ENCODE data around the gene MAPK10. TPM values are rescaled to one million over a fixed set of nuclear protein-coding genes. Genes with fewer than 3 reads are reported as not detected.
A peak's percentile ranks its signal among the peaks of the same experiment; 100 is the strongest.

The MAPK10 gene
- not detected for total RNA-seq

DNA sequence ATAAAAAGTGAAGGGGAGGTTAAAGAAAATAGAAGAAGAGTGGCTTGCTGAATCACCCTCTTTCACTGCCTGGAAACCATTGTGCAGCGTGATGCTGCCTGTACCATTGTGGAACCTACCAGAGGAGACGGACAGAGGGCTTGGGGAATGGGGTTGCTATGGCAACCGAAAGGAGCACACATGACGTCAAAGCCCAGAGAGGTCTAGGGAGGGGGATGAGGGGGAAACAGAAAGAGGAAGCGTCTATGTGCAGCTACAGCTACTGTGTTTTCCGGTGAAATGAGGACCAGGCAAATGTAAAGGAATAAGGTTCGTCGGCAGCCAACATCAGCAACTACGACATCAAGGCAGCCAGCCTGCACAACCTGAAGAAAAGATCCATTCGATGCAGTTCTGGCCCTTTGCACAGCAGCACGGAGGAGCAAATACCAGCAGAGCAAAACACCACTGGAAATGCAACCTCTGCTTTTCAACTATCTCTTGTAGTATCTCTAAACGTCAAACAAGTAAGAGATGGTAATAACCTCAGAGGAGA, at the start of gene MAPK10:
Gene MAPK10 (minus strand): TSS at position 110 of the 535 bp plus-strand sequence.
- H3K4me3 Mint-ChIP-seq = peak within 1 kb of the TSS; percentile 30
- CTCF ChIA-PET = no interaction called here
- peaks cover 16% of the 10 kb centered on the region for H3K4me1 Mint-ChIP-seq (ENCODE audit: low read depth)
- H3K9me3 Mint-ChIP-seq = no peaks in the 10 kb centered on the region
- intact Hi-C loops (cut with micrococcal nuclease) = no loop called here
- DNase-seq = peak; percentile 58
- H3K27me3 Mint-ChIP-seq (ENCODE audit: low read depth) = peaks cover 9% of the 10 kb centered on the region
- no peaks in the 10 kb centered on the region for H3K36me3 Mint-ChIP-seq (ENCODE audit: low read depth)
- no peak within 1 kb of the TSS for H3K27ac Mint-ChIP-seq

DNA sequence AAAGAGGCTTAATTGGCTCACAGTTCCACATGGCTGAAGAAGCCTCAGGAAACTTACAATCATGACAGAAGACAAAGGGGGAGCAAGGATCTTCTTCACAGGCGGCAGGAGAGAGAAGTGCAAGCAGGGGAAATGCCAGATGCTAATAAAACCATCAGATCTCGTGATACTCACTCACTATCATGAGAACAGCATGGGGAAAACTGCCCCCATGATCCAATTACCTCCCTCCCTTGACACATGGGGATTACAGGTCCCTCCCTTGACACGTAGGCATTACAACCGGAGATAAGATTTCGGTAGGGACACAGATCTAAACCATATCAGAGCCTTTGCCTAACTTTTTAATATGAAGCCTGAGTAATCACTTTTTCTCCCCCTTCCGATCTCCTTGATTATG, 43.7 kb upstream of the MAPK10 start:
- CTCF ChIA-PET = no interaction called here
- Mint-ChIP-seq H3K4me1 (ENCODE audit: low read depth) (no peaks in the 10 kb centered on the region), H3K4me3 (no peak overlapping the region), H3K9me3 (peaks cover 5% of the 10 kb centered on the region), H3K27ac (no peak overlapping the region), H3K36me3 (ENCODE audit: low read depth) (no peaks in the 10 kb centered on the region), H3K27me3 (ENCODE audit: low read depth) (no peaks in the 10 kb centered on the region)
- intact Hi-C loops (cut with micrococcal nuclease) = no loop called here
- DNase-seq = no peak

DNA sequence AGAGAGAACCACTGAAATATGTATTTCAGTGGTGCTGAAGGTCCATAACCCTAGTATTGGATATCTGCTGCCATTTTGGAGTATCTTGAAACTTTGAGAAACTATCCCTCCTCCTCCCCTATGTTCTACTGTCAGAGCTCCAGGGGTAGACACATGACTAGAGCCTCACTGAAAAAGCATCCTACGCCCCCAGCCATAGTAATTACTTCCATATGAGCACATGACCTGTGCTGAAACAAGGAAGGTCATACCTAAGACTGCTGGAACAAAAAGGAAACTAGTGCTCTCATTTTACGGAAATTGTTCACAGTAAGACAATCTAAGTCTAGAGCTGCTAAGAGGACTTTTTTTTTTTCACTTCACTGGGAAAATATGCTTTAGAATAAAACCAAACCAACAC, 42.0 kb upstream of the MAPK10 start:
- intact Hi-C loops (cut with micrococcal nuclease) = no loop called here
- DNase-seq = no peak
- CTCF ChIA-PET = no interaction called here
- no peaks in the 10 kb centered on the region for H3K27me3 Mint-ChIP-seq (ENCODE audit: low read depth)
- no peak overlapping the region for H3K27ac Mint-ChIP-seq
- H3K9me3 Mint-ChIP-seq = peaks cover 2% of the 10 kb centered on the region
- H3K36me3 Mint-ChIP-seq (ENCODE audit: low read depth) = no peaks in the 10 kb centered on the region
- H3K4me1 Mint-ChIP-seq (ENCODE audit: low read depth) = no peaks in the 10 kb centered on the region
- H3K4me3 Mint-ChIP-seq = no peak overlapping the region

DNA sequence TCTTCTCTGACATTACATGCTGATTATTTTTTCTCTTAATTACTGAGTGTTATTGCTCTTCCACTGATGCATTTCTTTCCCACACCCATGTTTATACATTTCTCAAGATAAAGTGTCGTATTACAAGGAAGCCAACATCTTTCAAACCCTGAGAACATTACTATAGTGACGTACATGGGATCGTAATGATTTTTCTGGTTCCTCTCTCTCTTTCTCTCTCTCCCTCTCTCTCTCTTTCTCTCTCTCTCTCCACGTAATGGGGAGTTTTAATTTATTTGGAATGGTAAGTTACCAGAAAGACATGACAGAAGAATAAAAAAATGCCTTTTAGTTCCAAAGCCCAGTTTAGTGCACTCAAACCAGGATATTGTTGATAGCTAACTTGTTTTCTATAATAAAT, 40.4 kb upstream of the MAPK10 start:
- CTCF ChIA-PET = no interaction called here
- DNase-seq = no peak
- Mint-ChIP-seq H3K9me3 (peaks cover 2% of the 10 kb centered on the region), H3K27me3 (ENCODE audit: low read depth) (no peaks in the 10 kb centered on the region), H3K4me3 (no peak overlapping the region), H3K4me1 (ENCODE audit: low read depth) (no peaks in the 10 kb centered on the region), H3K36me3 (ENCODE audit: low read depth) (no peaks in the 10 kb centered on the region), H3K27ac (no peak overlapping the region)
- intact Hi-C loops (cut with micrococcal nuclease) = no loop called here

DNA sequence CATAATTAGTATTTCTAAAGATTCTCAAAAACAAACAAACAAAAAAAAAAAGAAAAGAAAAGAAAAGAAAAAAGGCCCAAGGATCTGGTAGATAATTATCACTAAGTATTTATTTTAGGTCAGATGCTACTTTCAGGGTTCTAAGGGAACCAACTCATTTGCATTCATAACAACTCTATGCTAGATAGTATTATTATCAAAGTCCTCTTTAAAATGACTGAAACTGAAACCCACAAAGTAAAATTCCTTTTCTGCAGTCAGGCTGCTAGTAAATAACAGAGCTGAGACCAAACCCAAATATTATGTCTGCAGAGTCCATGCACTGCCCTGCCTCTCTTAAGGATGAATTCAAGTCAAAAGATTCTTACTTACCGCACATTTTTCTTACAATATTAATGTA, 38.3 kb upstream of the MAPK10 start:
- CTCF ChIA-PET = no interaction called here
- Mint-ChIP-seq H3K4me3 (no peak overlapping the region), H3K9me3 (peaks cover 2% of the 10 kb centered on the region), H3K4me1 (ENCODE audit: low read depth) (no peaks in the 10 kb centered on the region), H3K27me3 (ENCODE audit: low read depth) (no peaks in the 10 kb centered on the region), H3K27ac (no peak overlapping the region), H3K36me3 (ENCODE audit: low read depth) (no peaks in the 10 kb centered on the region)
- no peak for DNase-seq
- intact Hi-C loops (cut with micrococcal nuclease) = no loop called here

DNA sequence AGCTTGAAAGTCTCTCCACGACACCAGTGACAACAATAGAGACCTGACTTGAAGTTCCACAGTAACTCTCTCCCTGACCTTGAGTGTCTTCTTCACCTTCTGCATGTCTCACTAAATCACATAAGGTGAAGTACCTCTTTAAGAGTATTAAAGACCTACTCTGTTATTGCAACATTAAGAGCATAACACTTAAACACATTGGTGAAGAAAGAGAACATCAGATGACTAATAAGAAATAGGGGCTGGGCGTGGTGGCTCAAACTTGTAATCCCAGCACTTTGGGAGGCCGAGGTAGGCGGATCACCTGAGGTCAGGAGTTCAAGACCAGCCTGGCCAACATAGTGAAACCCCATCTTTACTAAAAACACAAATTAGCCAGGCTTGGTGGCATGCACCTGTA, 33.9 kb upstream of the MAPK10 start:
- CTCF ChIA-PET = no interaction called here
- Mint-ChIP-seq H3K27ac (no peak overlapping the region), H3K4me3 (no peak overlapping the region), H3K4me1 (ENCODE audit: low read depth) (no peaks in the 10 kb centered on the region), H3K27me3 (ENCODE audit: low read depth) (peaks cover 3% of the 10 kb centered on the region), H3K9me3 (peaks cover 2% of the 10 kb centered on the region), H3K36me3 (ENCODE audit: low read depth) (no peaks in the 10 kb centered on the region)
- intact Hi-C loops (cut with micrococcal nuclease) = no loop called here
- no peak for DNase-seq

DNA sequence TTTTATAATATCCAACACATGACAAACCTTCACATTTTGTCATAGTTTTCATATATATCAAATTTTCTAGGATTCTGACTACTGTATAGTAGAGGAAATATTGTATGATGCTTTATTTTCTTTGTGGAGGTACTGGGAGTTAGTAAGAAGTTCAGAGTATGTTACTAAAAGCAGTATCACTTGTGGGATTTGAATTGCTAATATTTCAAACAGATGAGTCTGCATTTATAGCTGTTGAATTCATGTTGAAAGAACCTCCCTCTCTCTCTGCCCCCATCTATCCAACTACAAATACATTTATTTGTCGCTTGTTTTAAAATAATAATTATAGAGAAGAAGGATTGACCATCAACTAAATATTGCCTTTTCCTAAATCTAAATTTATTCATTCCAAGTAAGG, 29.8 kb upstream of the MAPK10 start:
- no peak for DNase-seq
- Mint-ChIP-seq H3K27me3 (ENCODE audit: low read depth) (peaks cover 6% of the 10 kb centered on the region), H3K4me3 (no peak overlapping the region), H3K27ac (no peak overlapping the region), H3K36me3 (ENCODE audit: low read depth) (no peaks in the 10 kb centered on the region), H3K9me3 (no peaks in the 10 kb centered on the region), H3K4me1 (ENCODE audit: low read depth) (no peaks in the 10 kb centered on the region)
- CTCF ChIA-PET = interaction anchor here (0.6 kb wide), 1 partner anchor 331 kb away, joined by 3 read pairs; no protein-coding TSS in a partner anchor
- intact Hi-C loops (cut with micrococcal nuclease) = no loop called here

DNA sequence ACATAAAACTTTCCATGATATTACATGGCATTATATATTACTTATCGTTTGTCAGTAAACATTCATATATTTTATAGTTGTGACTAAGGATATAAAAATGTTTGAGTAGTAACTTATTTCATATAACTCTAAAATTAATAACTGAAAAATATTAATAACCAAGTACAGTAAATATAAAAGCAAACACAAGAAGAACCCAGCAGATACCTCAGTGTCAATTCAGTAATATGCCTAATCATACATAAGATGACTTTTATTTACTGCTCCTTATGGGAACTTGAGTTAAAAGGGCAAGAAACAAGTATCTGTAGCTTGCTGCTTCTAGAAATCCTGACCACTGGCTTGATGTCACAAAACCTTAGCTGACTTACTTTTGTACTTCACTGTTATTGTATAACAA, 28.4 kb upstream of the MAPK10 start:
- Mint-ChIP-seq H3K9me3 (no peaks in the 10 kb centered on the region), H3K27ac (no peak overlapping the region), H3K4me3 (no peak overlapping the region), H3K4me1 (ENCODE audit: low read depth) (no peaks in the 10 kb centered on the region), H3K27me3 (ENCODE audit: low read depth) (peaks cover 10% of the 10 kb centered on the region), H3K36me3 (ENCODE audit: low read depth) (no peaks in the 10 kb centered on the region)
- intact Hi-C loops (cut with micrococcal nuclease) = no loop called here
- CTCF ChIA-PET = no interaction called here
- DNase-seq = no peak

DNA sequence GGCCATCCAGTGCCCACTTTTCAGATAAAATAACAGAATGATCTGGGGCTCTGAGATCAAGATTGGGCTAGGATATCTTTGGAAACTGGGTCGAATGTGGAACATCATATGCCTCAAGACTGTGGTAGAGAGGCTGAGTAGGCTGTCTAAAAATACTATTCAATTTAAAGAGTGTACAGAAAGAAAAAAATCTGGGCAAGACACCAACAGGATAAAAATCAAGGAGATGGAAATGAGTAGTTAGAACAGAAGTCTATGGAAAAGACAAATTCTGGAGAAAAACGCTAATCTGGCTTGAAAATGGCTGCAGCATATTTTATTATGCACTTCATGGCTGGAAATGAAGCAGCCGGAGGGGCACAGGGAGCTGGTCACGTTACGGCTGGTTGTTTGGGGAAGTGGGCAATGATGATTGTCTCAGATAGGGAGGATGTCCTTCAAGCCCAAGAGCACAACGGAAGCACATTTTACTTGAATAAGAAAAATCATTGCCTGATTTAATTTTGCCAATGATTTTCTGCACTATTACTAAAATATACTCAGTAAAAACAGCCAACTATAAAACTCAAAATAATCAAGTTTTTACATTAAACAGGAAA, 27.1 kb upstream of the MAPK10 start:
- Mint-ChIP-seq H3K9me3 (no peaks in the 10 kb centered on the region), H3K4me1 (ENCODE audit: low read depth) (no peaks in the 10 kb centered on the region), H3K4me3 (no peak overlapping the region), H3K36me3 (ENCODE audit: low read depth) (no peaks in the 10 kb centered on the region), H3K27me3 (ENCODE audit: low read depth) (peaks cover 10% of the 10 kb centered on the region), H3K27ac (no peak overlapping the region)
- intact Hi-C loops (cut with micrococcal nuclease) = no loop called here
- no peak for DNase-seq
- CTCF ChIA-PET = no interaction called here

DNA sequence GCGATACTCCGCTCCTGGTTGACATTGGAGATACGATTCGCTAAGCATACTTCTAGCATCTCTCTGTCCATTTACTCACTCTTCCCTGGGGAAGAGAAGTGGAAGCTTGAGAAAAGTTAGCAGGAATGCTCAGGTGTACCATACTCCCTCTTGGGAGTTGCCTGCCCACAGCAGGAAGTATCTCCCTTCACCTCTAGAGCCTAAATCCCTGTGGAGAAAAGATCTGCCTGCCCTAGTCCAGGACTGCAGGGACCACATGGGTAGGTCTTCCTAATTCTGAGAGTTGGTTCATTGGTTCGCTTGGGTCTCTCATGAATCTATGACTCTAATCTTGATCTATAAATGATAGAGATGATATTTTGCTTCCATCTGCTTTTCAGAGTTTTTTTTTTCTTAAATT, 26.3 kb upstream of the MAPK10 start:
- H3K36me3 Mint-ChIP-seq (ENCODE audit: low read depth) = no peaks in the 10 kb centered on the region
- no peak for DNase-seq
- no peaks in the 10 kb centered on the region for H3K4me1 Mint-ChIP-seq (ENCODE audit: low read depth)
- intact Hi-C loops (cut with micrococcal nuclease) = no loop called here
- H3K4me3 Mint-ChIP-seq = no peak overlapping the region
- H3K9me3 Mint-ChIP-seq = no peaks in the 10 kb centered on the region
- CTCF ChIA-PET = no interaction called here
- no peak overlapping the region for H3K27ac Mint-ChIP-seq
- peaks cover 10% of the 10 kb centered on the region for H3K27me3 Mint-ChIP-seq (ENCODE audit: low read depth)

DNA sequence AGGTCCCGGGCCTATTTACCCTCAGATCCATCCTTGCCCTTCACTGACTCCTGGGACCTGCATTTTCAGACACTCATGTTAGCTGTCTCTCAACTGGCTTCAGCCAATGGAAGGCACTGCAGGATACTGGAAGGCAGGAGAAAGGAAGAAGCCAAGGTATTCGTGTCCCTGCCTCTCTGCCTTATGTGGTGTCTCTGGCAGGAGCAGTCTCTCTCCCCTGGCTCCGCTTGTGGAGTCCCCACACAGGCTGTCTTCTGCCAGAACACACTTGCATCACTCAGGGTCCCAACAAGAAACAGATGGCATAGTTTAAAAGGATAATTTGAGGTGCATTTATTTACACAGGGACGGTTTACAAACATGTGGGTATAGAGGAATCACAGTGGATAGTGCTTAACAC, 21.6 kb upstream of the MAPK10 start:
- H3K27me3 Mint-ChIP-seq (ENCODE audit: low read depth) = peaks cover 4% of the 10 kb centered on the region
- H3K27ac Mint-ChIP-seq = no peak overlapping the region
- CTCF ChIA-PET = no interaction called here
- H3K4me1 Mint-ChIP-seq (ENCODE audit: low read depth) = no peaks in the 10 kb centered on the region
- H3K36me3 Mint-ChIP-seq (ENCODE audit: low read depth) = no peaks in the 10 kb centered on the region
- intact Hi-C loops (cut with micrococcal nuclease) = no loop called here
- H3K9me3 Mint-ChIP-seq = no peaks in the 10 kb centered on the region
- DNase-seq = no peak
- no peak overlapping the region for H3K4me3 Mint-ChIP-seq

DNA sequence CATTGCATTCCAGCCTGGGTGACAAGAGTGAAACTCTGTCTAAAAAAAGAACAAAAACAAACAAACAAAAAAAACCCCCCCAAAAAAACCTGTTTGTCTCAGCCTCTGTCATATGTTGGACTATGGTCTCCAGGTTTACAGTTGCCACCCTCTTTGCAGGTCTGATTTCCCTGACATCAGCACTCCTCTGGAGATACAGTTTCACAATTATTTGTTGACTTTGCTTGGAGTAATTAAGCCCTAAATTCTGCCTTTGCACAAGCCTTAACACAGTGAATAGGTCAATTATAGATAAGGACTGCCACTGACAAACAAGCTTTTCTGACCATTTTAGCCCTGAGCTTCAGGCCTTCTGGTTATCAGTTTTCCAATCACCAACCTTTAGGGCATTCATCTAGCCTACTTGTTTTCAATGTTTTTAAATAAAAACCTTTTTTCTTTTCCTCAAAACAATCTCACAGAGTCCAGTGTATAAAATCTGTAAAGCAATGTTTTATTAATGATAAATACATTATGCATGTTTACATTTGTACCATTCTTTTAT, 20.4 kb upstream of the MAPK10 start:
- Mint-ChIP-seq H3K4me1 (ENCODE audit: low read depth) (no peaks in the 10 kb centered on the region), H3K27ac (no peak overlapping the region), H3K27me3 (ENCODE audit: low read depth) (peaks cover 4% of the 10 kb centered on the region), H3K4me3 (no peak overlapping the region), H3K36me3 (ENCODE audit: low read depth) (no peaks in the 10 kb centered on the region), H3K9me3 (no peaks in the 10 kb centered on the region)
- DNase-seq = no peak
- intact Hi-C loops (cut with micrococcal nuclease) = no loop called here
- CTCF ChIA-PET = interaction anchor here (0.7 kb wide), 1 partner anchor 118 kb away, joined by 3 read pairs; no protein-coding TSS in a partner anchor

DNA sequence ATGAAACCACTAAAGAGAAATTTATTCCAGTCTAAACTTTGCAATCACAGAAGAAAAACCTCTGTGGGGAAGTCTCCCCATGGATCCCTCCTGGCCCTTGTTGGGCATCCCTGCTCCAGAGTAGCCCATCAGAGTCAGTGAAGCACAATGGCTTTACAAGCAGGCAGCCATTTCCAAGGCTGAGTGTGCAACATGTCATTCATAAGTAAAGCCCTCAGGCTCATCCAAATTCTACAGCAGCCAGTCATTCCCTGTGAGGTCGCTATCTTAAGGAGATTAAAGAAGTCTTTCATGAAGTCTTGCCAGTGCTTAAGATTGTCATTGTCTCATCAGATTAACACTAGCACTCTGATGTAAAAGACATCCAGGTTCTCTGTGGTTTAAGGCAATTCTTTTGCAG, 17.0 kb upstream of the MAPK10 start:
- H3K27me3 Mint-ChIP-seq (ENCODE audit: low read depth) = no peaks in the 10 kb centered on the region
- intact Hi-C loops (cut with micrococcal nuclease) = no loop called here
- CTCF ChIA-PET = interaction anchor here (1.2 kb wide), 1 partner anchor 28 kb away, joined by 4 read pairs; no protein-coding TSS in a partner anchor
- H3K4me1 Mint-ChIP-seq (ENCODE audit: low read depth) = no peaks in the 10 kb centered on the region
- no peak for DNase-seq
- H3K9me3 Mint-ChIP-seq = peaks cover 6% of the 10 kb centered on the region
- no peak overlapping the region for H3K4me3 Mint-ChIP-seq
- H3K36me3 Mint-ChIP-seq (ENCODE audit: low read depth) = peaks cover 2% of the 10 kb centered on the region
- H3K27ac Mint-ChIP-seq = no peak overlapping the region
